Activated B cell treated with CpG ODN at 0.5 μM for 24 hours (primary cell): ENCODE measurements around the gene GPN1. TPM values are rescaled to one million over a fixed set of nuclear protein-coding genes. Genes with fewer than 3 reads are reported as not detected.
"Not testable (repeated sequence)": the region's sequence is repeated elsewhere in the genome, so short reads cannot be mapped to it uniquely, and the experiment has no call there.

Experiments used
- ATAC-seq: fragments of 200-7000 bp; cut with Tn5 transposase; one replicate; pipeline ENCODE4 v1.10.0; 2021; ENCODE audit warnings: low read depth, mild to moderate bottlenecking, moderate library complexity
- CTCF ChIA-PET: fragments of 350-600 bp; sonication (Branson Sonifier 250); formaldehyde crosslinking; loops from one replicate; lab custom pipeline; 2021; ENCODE audit warnings: antibody characterized with exemption; lab: Charles Lee
- POLR2A ChIA-PET: fragments of 350-600 bp; sonication (Branson Sonifier 250); formaldehyde crosslinking; loops from one replicate; lab custom pipeline; 2021; ENCODE audit warnings: antibody characterized with exemption; lab: Charles Lee
- DNase-seq: peaks from one replicate; pipeline ENCODE4 v3.0.0; 2022
- H3K27ac Mint-ChIP-seq: one replicate; pipeline ENCODE4 v1.8.0; 2020; ENCODE audit warnings: mixed read lengths
- H3K27me3 Mint-ChIP-seq: one replicate; pipeline ENCODE4 v1.8.0; 2021; ENCODE audit warnings: mixed read lengths
- H3K36me3 Mint-ChIP-seq: one replicate; pipeline ENCODE4 v1.8.0; 2021; ENCODE audit warnings: low read depth, mixed read lengths
- H3K4me1 Mint-ChIP-seq: one replicate; pipeline ENCODE4 v1.8.0; 2021; ENCODE audit warnings: mixed read lengths
- H3K4me3 Mint-ChIP-seq: one replicate; pipeline ENCODE4 v1.8.0; 2020; ENCODE audit warnings: mild to moderate bottlenecking, mixed read lengths
- H3K9me3 Mint-ChIP-seq: one replicate; pipeline ENCODE4 v1.8.0; 2020; ENCODE audit warnings: mixed read lengths
- CTCF ChIP-seq: fragments of 200-600 bp; IDR thresholded peaks from one replicate; pipeline ENCODE4 v1.8.0; 2022; ENCODE audit warnings: antibody characterized with exemption, mild to moderate bottlenecking
- intact Hi-C: fragments of 100-400 bp; cut with micrococcal nuclease; formaldehyde crosslinking; loops from one replicate; pipeline ENCODE4 v1.15.1; 2024
- total RNA-seq: library from RNA; stranded (reverse); gene quantifications from 2 replicates; pipeline ENCODE4 v1.2.3, GENCODE V29; 2022

GPN1 gene
- total RNA-seq, 1 donor from 2014 or later: 39.3 TPM

- ChIA-PET POLR2A (interaction anchor here (0.6 to 1.8 kb wide), 2 partner anchors 39 to 49 kb away, joined by 3 to 6 read pairs; partner anchors contain the start of genes CCDC121 and GPN1), CTCF (no interaction called here)
- no peak for TF ChIP-seq CTCF
- ATAC-seq (no peak), DNase-seq (no peak)
- no peaks in the 10 kb centered on the region for H3K27me3 Mint-ChIP-seq
- H3K36me3 Mint-ChIP-seq: peaks cover 63% of the 10 kb centered on the region
- H3K9me3 Mint-ChIP-seq: no peaks in the 10 kb centered on the region
- peaks cover 31% of the 10 kb centered on the region for H3K4me1 Mint-ChIP-seq
- H3K4me3 Mint-ChIP-seq: no peak overlapping the region
- intact Hi-C loops: no loop called here
- no peak overlapping the region for H3K27ac Mint-ChIP-seq
Measured at GRCh38 chr2:27667446-27667845, 38.6 kb downstream of the GPN1 start.

- no peak overlapping the region for H3K4me3 Mint-ChIP-seq
- no peaks in the 10 kb centered on the region for H3K9me3 Mint-ChIP-seq
- DNase-seq: no peak
- no peak overlapping the region for H3K27ac Mint-ChIP-seq
- peaks cover 75% of the 10 kb centered on the region for H3K36me3 Mint-ChIP-seq
- H3K27me3 Mint-ChIP-seq: no peaks in the 10 kb centered on the region
- TF ChIP-seq CTCF: no peak
- ChIA-PET POLR2A (no interaction called here), CTCF (no interaction called here)
- peaks cover 2% of the 10 kb centered on the region for H3K4me1 Mint-ChIP-seq
- intact Hi-C loops: no loop called here
- ATAC-seq: no peak
Measured at GRCh38 chr2:27671235-27671634, 42.4 kb downstream of the GPN1 start.

DNA sequence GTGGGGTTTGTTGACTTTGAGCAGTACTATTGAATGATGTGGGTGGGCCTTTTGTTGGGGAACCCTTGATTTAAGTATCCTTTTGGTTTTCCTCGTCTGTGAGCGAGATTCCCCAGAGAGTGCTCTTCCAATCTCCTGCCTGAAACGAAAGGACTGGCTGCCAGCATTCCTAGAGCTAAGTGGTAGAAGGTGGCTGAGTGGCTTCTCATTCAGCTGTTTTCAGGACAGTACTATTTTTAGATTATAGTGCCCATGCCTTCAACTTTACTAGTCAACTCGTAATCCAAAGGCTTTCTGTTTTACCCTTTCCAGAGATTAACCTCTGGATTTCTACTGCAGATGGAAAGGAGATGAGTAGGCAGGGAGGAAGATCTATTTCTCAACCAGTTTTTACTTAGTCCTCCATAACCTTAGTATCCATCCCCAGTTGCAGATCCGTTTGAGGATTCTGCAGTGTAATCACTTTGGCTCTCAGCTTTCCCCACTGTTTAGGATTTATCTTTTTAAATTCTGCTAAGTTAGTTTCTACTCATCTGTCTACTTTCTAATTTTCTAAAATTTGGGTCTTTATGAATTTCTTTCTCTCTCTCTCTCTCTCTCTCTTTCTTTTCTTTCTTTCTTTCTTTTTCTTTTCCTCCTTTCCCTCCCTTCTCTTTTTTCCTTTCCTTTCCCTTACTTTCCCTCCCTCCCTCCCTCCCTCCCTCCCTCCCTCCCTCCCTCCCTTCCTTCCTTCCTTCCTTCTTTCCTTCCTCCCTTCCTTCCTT, 44.1 kb downstream of the GPN1 start:
- Mint-ChIP-seq H3K9me3 (no peaks in the 10 kb centered on the region), H3K27me3 (no peaks in the 10 kb centered on the region), H3K27ac (no peak overlapping the region), H3K36me3 (peaks cover 71% of the 10 kb centered on the region), H3K4me1 (no peaks in the 10 kb centered on the region), H3K4me3 (no peak overlapping the region)
- intact Hi-C loops: no loop called here
- ATAC-seq: no peak
- DNase-seq: no peak
- no peak for TF ChIP-seq CTCF
- ChIA-PET POLR2A (no interaction called here), CTCF (interaction anchor here (2.9 kb wide), 1 partner anchor 10 kb away, joined by 12 read pairs; no protein-coding TSS in a partner anchor)

DNA sequence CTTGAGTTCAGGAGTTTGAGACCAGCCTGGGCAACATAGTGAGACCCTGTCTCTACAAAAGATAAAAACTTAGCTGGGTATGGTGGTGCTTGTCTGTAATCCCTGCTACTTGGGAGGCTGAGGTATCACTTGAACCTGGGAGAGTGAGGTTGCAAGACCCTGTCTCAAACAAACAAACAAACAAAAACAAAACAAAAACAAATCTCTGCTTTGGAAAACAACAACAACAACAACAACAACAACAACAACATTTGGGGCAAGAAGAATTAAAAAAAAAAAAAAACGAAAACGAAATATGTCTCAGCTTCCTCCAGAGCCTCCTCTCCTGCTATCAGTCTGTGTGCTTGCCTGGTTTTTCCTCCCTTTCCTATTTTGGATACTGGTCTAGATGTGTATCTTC, 51.7 kb downstream of the GPN1 start:
- Mint-ChIP-seq H3K4me1 (peaks cover 8% of the 10 kb centered on the region), H3K27ac (no peak overlapping the region), H3K4me3 (no peak overlapping the region), H3K36me3 (peaks cover 70% of the 10 kb centered on the region), H3K27me3 (no peaks in the 10 kb centered on the region), H3K9me3 (no peaks in the 10 kb centered on the region)
- intact Hi-C loops: no loop called here
- TF ChIP-seq CTCF: no peak
- ChIA-PET POLR2A (no interaction called here), CTCF (interaction anchor here (1.6 kb wide), 1 partner anchor 23 kb away, joined by 4 read pairs; no protein-coding TSS in a partner anchor)
- DNase-seq: no peak
- ATAC-seq: no peak

GRCh38 chr2:27681841-27682240, 53.0 kb downstream of the GPN1 start:
- Mint-ChIP-seq H3K27me3 (no peaks in the 10 kb centered on the region), H3K4me3 (no peak overlapping the region), H3K36me3 (peaks cover 72% of the 10 kb centered on the region), H3K4me1 (peaks cover 8% of the 10 kb centered on the region), H3K27ac (no peak overlapping the region), H3K9me3 (no peaks in the 10 kb centered on the region)
- DNase-seq (no peak), ATAC-seq (no peak)
- TF ChIP-seq CTCF: no peak
- POLR2A ChIA-PET: interaction anchor here (0.7 kb wide), 2 partner anchors 45 to 756 kb away, joined by 4 read pairs; no protein-coding TSS in a partner anchor
- CTCF ChIA-PET: interaction anchor here (0.5 to 1.6 kb wide), 3 partner anchors 8 to 45 kb away, joined by 3 to 4 read pairs (median 3); no protein-coding TSS in a partner anchor
- intact Hi-C loops: no loop called here

DNA sequence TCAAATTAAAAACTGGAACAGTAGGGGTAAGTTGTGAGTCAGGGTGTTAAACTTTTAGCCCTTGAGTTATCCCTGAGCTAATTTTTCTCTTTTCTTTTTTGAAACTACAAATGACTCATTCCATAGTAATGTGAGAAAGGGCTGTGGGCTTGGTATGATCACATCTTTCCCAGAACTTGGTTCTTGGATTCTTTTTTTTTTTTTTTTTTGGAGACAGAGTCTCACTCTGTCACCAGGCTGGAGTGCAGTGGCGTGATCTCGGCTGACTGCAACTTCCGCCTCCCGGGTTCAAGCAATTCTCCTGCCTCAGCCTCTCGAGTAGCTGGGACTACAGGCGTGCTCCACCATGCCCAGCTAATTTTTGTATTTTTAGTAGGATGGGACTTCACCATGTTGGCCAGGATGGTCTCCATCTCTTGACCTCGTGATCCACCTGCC, 53.5 kb downstream of the GPN1 start:
- ChIA-PET CTCF (interaction anchor here (0.6 to 1.7 kb wide), 9 partner anchors 9 to 584 kb away, joined by 3 to 12 read pairs (median 4); partner anchors contain the start of genes CCDC121, GPN1 and NRBP1), POLR2A (interaction anchor here (0.7 to 1.9 kb wide), 4 partner anchors 18 to 755 kb away, joined by 4 to 8 read pairs (median 4); partner anchors contain the start of genes SLC4A1AP and SUPT7L)
- H3K27me3 Mint-ChIP-seq, H3K27ac Mint-ChIP-seq, ATAC-seq, H3K4me3 Mint-ChIP-seq, intact Hi-C loops, H3K9me3 Mint-ChIP-seq, H3K4me1 Mint-ChIP-seq, DNase-seq: not testable (repeated sequence)
- peaks cover 71% of the 10 kb centered on the region for H3K36me3 Mint-ChIP-seq
